Inferior parietal cortex (tissue), 1 donor: Measurements from ENCODE around the gene KRTAP24-1.

Experiments used
- DNase-seq: peaks from one replicate; pipeline ENCODE4 v3.0.0-alpha.2; 2016; ENCODE audit errors: extremely low spot score

Gene KRTAP24-1

DNA sequence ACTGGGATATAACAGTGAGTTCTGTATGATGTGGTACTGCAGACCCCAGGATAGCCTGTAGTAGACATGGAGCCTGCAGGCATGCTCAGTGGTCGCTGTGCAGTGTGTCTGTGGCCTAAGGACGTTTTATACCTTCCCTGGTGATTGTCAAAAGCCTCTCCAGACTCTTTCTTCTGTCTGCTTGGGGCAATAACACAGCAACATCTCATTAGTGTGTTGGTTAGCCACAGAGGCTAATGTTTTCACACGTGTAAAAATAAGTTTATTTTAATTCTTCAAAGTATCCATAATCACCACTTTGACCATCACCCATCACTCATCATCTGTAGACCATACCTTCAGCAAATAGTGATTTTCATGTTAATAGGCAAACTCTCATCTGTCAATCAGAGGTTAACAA, at the start of gene KRTAP24-1:
Gene KRTAP24-1 (minus strand): TSS at position 101 of the 400 bp plus-strand sequence. CDS start 18 bp downstream, at position 83.
- DNase-seq, result no peak

DNA sequence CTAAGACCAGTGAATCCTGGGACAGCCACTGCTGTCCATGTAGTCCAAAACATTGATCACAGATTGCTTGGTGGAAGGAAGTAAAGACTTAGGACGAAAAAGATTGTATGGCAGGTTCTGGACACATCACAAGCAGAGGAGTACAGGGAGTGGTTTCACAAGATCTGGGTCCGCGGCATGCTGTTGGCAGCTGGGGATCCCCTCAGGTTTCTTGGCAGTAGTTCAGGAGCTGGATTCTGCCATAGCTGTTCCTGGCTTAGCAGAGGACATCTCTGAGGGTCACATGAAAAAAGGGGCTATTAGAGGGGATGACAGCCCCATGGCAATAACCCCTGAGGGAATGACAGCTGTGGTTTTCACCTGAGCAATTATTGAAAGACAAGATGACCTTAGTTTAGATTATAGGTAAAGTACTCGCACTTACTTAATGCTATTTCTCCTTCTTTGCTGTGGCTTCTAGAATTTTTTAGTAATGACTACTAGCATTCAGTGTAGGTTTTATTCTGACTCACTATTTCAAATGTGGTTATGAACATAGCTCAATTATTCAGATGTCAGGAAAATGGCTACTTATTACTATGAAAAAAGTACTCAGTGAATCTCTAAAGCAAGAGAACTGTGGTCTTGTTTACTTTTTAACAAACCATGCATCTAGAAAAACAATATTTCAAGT, 46.6 kb upstream of the KRTAP24-1 start:
- no peak for DNase-seq

- DNase-seq, result no peak
These were observed 43.6 kb upstream of the KRTAP24-1 start for GRCh38 chr21:30326390-30326789.

DNA sequence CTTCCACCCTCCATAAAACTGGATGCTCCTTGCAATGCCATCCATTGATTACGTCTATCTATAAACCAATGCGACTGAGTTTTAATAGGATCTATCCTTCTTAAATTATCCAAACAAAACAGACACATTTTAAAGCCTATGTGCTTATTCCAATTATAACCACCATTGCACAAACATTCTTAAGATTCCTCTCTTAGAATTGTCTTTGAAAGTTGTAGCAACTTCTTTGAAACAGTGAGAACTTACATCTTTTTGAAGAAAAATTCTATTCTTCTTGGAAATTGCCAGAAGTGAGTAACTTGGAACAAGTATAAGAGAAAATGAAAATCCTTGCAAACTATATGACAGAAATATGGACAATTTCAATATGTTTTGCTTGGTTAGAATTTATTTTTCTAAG, 37.5 kb upstream of the KRTAP24-1 start, which contains the start of gene KRTAP26-1:
Gene KRTAP26-1 (minus strand): TSS at position 101 of the 400 bp plus-strand sequence. CDS start 280 bp downstream, outside the sequence.
- DNase-seq, result no peak

GRCh38 chr21:30315701-30316100, 33.0 kb upstream of the KRTAP24-1 start:
- DNase-seq, result no peak

DNA sequence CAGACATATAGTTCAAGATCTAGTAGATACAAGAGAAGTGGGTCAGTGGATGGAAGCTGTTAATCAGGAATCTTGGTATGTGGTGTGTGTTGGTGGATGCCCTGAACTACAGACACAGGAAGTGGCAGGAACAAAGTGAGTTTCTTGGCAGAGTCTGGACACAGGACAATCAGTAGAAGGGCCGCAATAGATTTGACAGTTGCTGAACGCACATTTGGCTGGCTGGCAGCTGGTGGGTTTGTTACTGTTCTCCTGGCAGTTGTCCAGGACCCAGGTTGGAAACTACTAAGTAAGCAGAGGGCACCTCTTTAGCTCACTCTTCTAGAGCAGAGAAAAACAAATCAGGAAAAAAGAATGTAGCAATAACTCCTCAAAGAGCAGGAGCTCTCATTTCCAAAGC, 24.1 kb upstream of the KRTAP24-1 start:
- no peak for DNase-seq

GRCh38 chr21:30305136-30305535, 22.4 kb upstream of the KRTAP24-1 start:
- DNase-seq, result no peak

GRCh38 chr21:30289215-30289614, 6.5 kb upstream of the KRTAP24-1 start, which contains the start of gene KRTAP25-1:
Gene KRTAP25-1 (minus strand): TSS chr21:30289514. CDS start chr21:30289490, 24 bp downstream.
- no peak for DNase-seq

DNA sequence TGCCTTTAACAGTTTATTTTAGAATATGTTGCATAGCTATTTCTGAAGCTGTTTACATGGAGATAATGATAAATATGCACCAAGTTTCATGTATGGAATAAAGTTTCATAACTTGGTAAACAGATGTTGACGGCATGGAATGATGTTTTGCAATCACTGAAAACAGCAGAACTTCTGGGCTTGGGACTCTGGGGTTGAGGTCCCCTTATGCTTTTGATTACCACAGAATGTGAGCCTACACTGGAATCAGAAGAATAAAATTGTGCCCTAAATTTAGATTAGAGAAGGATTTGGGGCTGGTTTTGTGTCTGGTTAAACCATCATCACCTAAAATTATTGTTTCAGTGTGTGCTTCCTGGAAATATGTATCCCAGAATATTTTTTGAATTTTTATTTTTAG, 11.1 kb downstream of the KRTAP24-1 start:
- DNase-seq, result no peak

GRCh38 chr21:30271156-30271555, 11.6 kb downstream of the KRTAP24-1 start:
- DNase-seq, result no peak

DNA sequence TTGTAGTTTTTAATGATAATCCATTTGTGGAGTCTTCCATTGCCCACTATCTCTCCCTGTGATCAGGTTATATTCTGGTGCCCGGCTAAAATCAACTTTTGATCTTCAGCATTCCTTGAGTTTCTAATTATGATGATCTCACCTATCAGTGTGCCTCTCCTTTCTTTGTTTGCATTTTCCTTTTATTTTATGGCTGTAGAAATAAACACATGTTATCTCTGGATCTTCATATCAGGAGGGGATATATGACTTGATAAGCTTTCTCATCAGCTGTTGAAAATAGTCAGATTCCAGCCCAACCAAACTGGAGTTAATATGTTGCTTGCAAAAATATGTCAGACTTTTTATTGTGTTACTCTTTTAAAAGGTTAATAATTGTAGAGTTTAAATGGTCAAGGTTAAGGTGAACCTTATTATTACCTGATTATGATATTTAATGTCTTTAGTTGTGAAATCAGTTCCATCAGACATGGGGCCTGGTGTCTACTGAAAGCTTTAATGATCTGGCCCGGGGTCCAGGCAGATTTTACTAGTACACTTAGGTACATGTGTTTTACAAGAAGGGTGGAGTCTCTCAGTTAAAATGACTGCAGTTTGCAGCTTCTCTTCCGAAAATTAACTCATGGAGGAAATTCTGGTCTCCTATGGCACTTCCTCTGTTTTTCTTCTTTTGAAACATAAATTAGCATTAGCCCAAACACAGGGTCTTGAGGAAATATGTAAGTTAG, 12.8 kb downstream of the KRTAP24-1 start:
- no peak for DNase-seq

- no peak for DNase-seq
These were observed 14.0 kb downstream of the KRTAP24-1 start for GRCh38 chr21:30268608-30269197.

- no peak for DNase-seq
These were observed 25.0 kb downstream of the KRTAP24-1 start for GRCh38 chr21:30257773-30258172.

DNA sequence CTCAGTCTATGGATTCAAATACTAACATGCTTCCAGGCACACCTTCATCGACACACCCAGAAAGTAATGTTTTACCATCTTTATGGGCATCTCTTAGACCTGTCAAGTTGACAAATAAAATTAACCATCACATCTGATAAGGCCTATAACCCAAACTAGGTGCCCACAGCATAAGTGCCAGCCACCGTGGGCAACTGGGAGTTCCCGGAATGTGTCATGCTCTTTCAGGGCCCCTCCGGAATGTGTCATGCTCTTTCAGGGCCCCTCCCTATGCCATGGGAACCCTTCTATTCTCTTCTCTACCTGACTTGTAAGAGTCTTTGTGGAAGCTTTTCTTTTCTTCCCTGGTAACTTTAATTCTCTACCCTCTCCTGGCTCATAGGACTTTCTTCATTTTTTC, 26.6 kb downstream of the KRTAP24-1 start:
- DNase-seq, result no peak

- no peak for DNase-seq
These were observed 27.1 kb downstream of the KRTAP24-1 start for GRCh38 chr21:30255679-30256078.

GRCh38 chr21:30251781-30252180, 31.0 kb downstream of the KRTAP24-1 start:
- no peak for DNase-seq

DNA sequence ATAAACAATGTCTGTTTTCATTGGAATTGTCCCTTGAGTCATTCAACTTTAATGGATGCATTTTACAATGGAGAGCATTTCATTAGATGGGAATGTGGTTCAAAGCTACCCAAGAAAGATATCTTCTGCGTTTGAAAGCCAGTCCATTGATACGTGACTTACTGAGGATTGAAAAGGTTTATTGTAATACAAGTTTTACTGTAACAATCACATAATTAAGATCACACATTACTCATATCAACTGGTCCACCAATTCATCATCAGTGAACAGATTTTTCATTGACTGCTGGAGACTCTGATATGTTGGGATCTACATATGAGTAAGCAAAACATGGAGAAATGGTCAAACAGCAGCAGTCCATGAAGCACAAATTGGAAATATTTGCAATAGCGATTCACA, 32.8 kb downstream of the KRTAP24-1 start:
- no peak for DNase-seq

DNA sequence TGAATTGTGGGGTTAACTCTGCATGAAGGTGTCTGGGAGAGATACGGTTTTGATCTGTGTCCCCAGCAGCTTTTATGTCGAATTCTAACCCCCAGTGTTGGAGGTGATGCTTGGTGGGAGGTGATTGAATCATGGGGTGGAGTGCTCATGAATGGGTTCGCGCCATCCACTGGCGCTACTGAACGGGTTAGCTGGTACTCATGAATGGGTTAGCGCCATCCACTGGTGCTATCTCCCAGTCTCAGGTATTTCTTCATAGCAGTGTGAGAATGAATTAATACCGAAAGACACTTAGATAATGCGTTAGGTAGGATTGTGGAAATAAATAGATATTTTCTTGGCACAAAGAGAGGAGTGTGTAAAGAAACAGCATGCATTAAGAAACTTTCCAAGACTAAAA, 33.9 kb downstream of the KRTAP24-1 start:
- no peak for DNase-seq

GRCh38 chr21:30245061-30245460, 37.7 kb downstream of the KRTAP24-1 start:
- no peak for DNase-seq

GRCh38 chr21:30243691-30244090, 39.1 kb downstream of the KRTAP24-1 start:
- DNase-seq, result no peak

DNA sequence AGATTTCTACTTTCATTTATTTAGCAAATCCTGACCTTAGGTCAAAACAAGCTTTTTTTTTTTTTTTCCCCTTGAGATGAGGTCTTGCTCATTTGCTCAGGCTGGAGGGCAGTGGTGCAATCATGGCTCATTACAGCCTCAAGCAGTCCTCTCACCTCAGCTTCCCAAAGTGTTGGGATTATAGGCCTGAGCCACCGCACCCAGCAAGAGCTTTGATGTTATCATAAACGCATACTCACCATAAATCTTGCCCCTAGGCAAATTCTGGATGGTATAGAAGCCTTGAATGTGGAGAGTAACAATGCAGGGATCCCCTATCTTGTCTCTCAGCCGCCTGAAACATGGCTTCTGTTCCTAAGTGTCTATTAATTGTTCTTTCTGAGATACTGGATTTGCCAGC, 42.1 kb downstream of the KRTAP24-1 start:
- no peak for DNase-seq

DNA sequence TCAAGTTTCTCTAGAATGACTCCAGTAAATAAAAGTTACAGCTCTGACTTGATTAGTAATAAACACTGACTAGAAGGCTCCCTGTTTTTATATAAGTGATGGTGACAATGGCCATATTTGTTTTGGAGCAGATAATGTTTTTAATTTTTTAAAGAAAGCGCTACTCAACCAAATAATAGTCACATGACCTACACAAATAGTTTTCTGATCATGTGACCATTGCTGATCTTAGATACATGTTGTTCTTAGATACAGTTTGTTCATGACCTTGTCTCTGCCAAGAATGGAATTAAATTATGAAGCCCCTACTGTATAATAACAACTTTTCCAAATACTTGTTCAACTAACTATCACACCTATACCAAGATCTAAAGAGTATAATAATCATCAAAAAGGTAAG, 44.6 kb downstream of the KRTAP24-1 start:
- DNase-seq, result no peak

DNA sequence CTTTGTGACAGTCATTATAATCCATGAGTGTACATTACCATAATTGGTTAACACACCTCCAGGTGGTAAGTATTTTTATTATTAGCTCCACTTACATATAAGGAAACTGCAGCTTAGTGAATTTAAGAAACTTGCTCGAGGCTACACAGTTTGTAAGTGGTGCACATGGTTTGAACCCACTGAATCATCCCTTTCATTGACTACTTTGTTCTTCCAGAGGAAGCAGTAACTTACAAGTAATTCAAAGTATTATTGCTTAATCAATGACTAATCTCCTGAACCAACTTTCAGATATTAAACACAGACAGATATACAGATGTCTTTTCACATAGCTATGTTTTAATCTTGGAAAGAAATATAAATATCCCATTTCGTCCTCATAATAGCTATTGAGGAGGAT, 48.1 kb downstream of the KRTAP24-1 start:
- DNase-seq, result no peak
